SK-N-SH (cell line): ENCODE results near the gene CPOX.

ENCODE experiments used
- CHD2 ChIP-seq: fragments of 150-350 bp; IDR thresholded peaks from 2 replicates; pipeline ENCODE4 v1.6.1; 2018; ENCODE audit warnings: low read length; ENCODE audit not compliant: partially characterized antibody
- FOSL2 ChIP-seq: IDR thresholded peaks from 2 replicates; pipeline ENCODE4 v1.4.0; 2012; ENCODE audit warnings: low read depth, mild to moderate bottlenecking, moderate library complexity, borderline replicate concordance
- FOXM1 ChIP-seq: IDR thresholded peaks from 2 replicates; pipeline ENCODE4 v1.4.0; 2012; ENCODE audit warnings: low read depth, mild to moderate bottlenecking
- GABPA ChIP-seq: IDR thresholded peaks from 2 replicates; pipeline ENCODE4 v1.4.0; 2012; ENCODE audit warnings: low read depth, mild to moderate bottlenecking
- GATA2 ChIP-seq: sonication (generic); formaldehyde crosslinking; IDR thresholded peaks from 2 replicates; pipeline ENCODE4 v1.5.0; 2020; ENCODE audit warnings: mild to moderate bottlenecking, missing genetic modification reagents
- NFIC ChIP-seq: IDR thresholded peaks from 2 replicates; pipeline ENCODE4 v1.4.0; 2012; ENCODE audit warnings: borderline replicate concordance
- POLR2AphosphoS5 ChIP-seq: IDR thresholded peaks from 2 replicates; pipeline ENCODE4 v1.6.1; 2012; ENCODE audit warnings: low read depth, low read length
- RAD21 ChIP-seq: IDR thresholded peaks from 2 replicates; pipeline ENCODE4 v1.6.1; 2012; ENCODE audit warnings: mild to moderate bottlenecking, low read length
- RCOR1 ChIP-seq: fragments of 150-350 bp; IDR thresholded peaks from 2 replicates; pipeline ENCODE4 v1.6.1; 2017; ENCODE audit warnings: antibody characterized with exemption, low read length
- YY1 ChIP-seq: IDR thresholded peaks from 2 replicates; pipeline ENCODE4 v1.4.0; 2012; ENCODE audit warnings: low read depth, mild to moderate bottlenecking
- TF ChIP-seq, protein P1 (sequence below): fragments of 200-600 bp; sonication (generic); IDR thresholded peaks from 2 replicates; pipeline ENCODE4 v1.6.1; 2017; ENCODE audit warnings: antibody characterized with exemption, mild to moderate bottlenecking, moderate library complexity

DNA sequence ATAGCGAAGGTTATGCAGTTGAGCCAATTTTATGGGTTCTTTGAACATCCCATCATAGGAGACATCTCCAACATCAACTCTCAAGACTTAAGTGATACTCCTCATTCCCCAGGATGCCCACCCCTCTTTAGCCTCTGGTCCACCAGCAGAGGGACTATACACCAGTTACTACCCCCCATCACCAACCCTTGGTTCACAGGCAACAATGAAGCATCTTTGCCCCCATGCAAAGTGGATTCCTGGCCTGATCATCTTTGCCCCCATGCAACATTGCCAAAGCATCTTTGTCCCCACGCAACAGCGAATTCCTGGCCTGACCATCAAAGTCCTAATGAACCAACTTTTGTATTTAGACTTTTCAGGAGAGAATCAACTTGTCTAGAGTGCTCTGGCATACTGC lies 42.6 kb downstream of the CPOX start:
- TF ChIP-seq, protein P1, sequence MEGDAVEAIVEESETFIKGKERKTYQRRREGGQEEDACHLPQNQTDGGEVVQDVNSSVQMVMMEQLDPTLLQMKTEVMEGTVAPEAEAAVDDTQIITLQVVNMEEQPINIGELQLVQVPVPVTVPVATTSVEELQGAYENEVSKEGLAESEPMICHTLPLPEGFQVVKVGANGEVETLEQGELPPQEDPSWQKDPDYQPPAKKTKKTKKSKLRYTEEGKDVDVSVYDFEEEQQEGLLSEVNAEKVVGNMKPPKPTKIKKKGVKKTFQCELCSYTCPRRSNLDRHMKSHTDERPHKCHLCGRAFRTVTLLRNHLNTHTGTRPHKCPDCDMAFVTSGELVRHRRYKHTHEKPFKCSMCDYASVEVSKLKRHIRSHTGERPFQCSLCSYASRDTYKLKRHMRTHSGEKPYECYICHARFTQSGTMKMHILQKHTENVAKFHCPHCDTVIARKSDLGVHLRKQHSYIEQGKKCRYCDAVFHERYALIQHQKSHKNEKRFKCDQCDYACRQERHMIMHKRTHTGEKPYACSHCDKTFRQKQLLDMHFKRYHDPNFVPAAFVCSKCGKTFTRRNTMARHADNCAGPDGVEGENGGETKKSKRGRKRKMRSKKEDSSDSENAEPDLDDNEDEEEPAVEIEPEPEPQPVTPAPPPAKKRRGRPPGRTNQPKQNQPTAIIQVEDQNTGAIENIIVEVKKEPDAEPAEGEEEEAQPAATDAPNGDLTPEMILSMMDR: no peak
- no peak for TF ChIP-seq GATA2 (CRISPR knock-in tag)
- no peak for TF ChIP-seq POLR2AphosphoS5
- TF ChIP-seq RAD21: no peak
- TF ChIP-seq CHD2: no peak
- TF ChIP-seq RCOR1: no peak
- TF ChIP-seq FOXM1: no peak
- TF ChIP-seq YY1: no peak
- no peak for TF ChIP-seq FOSL2
- no peak for TF ChIP-seq GABPA
- TF ChIP-seq NFIC: no peak
